Stimulated activated CD8-positive, alpha-beta memory T cell treated with anti-CD3 and anti-CD28 coated beads, Interleukin-12 subunit alpha, Interleukin-12 subunit beta, amount 100 ng/mL, for 24 hours (primary cell): ENCODE data around the gene DBNDD1.
"Not testable (repeated sequence)": the region's sequence is repeated elsewhere in the genome, so short reads cannot be mapped to it uniquely, and the experiment has no call there.

Experiments used
- DNase-seq: peaks from one replicate; pipeline ENCODE4 v3.0.0-alpha.2; 2020; ENCODE audit errors: extremely low read depth

DBNDD1 gene

GRCh38 chr16:90011508-90011819 lies 7.8 kb downstream of the DBNDD1 start:
- no peak for DNase-seq

DNA sequence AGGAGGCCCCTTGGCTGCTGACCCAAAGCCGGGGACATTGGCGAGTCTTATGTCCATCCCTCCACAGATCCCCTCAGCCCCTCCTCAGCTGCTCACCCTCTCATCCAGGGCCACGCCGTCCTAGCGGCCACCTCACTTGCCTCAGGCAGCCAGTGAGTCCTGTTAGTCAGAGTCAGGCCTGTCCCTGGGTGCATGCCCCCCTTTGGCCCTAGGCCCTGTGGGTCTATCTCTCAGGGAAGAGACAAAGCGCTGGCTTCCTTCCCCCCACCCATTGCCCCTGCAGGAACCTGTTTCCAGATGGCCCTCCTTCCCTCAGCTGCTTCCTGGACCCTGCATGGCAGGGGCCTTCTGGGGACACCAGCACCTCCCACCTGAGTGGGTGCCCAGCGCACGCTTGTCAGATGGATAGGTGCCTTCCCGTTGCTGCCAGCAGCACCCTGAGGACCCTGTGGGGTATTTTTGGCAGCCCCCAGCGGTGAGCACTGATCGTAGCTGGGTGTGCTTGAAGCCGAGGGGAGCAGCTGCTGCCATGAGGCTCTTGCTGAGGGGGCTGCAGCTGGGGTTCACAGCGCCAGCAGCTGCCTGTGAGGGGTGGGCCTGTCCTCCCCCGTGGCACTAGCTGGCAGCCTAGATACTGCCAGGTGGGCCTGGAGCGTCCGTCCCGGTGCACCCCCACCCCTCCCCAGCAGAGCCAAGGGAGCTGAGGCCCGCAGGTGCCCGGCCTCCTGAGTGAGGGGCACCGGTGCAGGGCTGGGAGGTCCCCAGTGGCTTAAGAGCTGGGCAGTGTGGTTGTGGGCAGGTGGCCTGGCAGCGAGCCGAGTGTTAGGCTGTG lies 8.4 kb downstream of the DBNDD1 start:
- no peak for DNase-seq

- DNase-seq: no peak
Measured at GRCh38 chr16:90009172-90009899, 9.9 kb downstream of the DBNDD1 start.

DNA sequence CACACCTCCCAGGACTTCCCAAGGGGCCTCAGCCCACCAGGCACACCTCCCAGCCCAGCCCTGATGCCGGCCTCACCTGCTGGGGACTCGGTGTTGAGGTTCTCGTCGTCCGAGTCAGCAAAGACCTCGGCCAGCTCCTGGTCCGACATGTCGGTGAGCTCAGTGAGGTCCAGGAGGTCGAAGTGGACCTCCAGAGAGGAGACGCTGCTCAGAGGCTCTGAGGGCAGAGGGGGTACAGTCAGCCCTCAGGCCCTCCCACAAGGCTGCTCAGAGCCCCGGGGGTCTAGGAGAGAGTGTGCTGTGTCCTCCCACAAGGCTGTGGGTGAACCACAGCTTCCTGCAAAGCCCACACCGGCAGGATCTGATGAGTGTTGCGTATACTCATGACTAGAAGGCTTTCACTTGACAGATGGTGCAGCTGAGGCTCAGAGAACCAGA lies 10.5 kb downstream of the DBNDD1 start:
- peak; percentile 21 for DNase-seq

DNA sequence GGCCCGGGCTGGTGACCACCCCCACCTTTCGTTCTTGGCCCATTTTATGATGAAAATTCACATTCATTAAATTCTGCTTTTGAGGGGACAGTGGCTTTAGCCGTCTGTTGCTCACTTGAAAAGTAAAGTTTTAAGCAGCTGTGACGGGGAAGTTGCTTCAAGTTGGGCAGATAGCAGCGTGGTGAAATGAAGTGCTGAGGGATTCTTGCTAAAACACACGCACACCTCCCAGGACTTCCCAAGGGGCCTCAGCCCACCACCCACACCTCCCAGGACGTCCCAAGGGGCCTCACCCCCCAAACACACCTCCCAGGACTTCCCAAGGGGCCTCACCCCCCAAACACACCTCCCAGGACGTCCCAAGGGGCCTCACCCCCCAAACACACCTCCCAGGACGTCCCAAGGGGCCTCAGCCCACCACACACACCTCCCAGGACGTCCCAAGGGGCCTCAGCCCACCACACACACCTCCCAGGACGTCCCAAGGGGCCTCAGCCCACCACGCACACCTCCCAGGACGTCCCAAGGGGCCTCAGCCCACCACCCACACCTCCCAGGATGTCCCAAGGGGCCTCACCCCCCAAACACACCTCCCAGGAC lies 11.5 kb downstream of the DBNDD1 start:
- not testable (repeated sequence) for DNase-seq

DNA sequence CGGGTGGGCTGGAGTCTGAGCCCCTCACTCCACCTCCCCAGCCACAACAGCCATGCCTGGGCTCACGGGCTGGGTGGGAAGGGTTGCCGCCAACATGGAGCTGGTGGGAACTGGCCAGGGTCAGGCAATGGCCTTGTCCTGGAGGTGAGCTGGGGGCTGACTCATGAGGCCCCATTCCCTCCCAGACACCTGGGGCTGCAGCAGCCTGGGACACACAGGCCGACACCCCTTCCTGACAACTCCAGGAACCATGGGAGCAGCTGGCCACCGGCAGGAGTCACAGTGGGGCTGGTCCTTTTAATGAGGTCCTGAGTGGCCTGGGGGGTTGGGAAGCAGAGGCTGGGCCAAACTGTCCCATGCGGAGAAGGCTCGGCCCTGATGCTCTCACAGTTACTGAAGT lies 12.2 kb downstream of the DBNDD1 start:
- DNase-seq: no peak

GRCh38 chr16:90005956-90006663 lies 13.1 kb downstream of the DBNDD1 start:
- no peak for DNase-seq

- DNase-seq: no peak
Measured at GRCh38 chr16:90004577-90004976, 14.7 kb downstream of the DBNDD1 start.

- DNase-seq: no peak
Measured at GRCh38 chr16:90002759-90003158, 16.5 kb downstream of the DBNDD1 start.

DNA sequence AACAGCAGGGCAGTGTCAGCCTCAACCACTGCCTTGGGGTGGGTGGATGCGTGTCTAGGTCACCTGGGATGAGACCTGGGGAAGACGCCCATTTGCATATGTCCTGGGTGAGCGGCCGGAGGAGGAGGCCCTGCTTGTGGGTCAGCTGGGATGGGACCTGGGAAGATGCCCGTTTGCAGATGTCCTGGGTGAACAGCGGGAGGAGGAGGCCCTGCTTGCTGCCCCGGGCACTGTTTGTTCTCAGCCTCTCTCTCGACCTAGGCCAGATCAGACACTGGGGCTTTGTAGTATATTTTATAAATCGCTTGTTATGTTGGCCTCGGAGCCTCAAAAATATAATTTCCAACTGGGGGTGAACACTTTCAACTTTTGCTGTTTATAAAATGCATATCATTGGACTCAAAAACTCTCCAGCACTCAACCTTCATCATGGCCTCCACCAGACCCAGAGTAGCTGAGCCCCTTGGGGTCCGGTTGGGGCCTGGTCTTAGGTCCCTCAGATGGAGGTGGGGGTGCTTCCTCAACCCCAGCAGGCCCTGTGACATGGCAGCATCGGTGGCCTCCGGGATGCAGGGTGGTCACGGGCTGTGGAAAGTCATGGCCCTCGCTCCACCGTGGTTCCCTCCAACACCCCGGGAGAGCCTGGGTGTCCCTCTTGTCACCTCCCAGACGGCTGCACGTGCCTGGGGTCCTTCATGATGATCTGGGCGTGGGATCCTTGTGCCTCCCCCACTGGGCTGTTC lies 17.3 kb downstream of the DBNDD1 start:
- DNase-seq: no peak

- no peak for DNase-seq
Measured at GRCh38 chr16:90000733-90001427, 18.4 kb downstream of the DBNDD1 start.

DNA sequence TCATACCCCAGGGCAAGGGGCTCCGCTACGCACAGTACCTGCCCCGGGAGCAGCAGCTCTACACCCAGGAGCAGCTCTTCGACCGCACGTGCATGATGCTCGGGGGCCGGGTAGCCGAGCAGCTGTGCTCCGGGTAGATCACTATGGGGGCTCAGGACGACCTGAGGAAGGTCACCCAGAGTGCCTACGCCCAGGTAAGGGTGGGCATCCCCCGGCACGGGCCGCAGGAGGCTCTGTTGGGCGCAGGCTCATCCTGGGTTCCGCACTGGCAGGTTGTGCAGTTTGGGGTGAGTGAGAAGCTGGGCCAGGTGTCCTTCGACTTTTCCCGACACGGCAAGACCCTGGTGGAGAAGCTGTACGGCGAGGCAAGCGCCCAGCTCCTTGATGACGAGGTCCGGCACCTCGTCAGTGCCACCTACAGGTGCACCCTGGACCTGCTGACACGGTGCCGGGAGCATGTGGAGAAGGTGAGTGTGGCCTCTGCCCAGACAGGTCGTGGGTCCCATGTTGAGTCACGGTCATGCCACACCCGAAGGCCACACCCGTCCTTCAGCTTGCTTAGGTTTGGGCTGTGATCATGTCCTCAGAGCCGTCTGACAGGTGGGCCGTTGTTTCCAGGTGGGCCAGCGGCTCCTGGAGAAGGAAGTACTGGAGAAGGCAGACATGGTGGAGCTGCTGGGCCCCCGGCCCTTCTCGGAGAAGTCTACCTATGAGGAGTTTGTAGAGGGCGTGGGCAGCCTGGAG lies 19.3 kb downstream of the DBNDD1 start:
- DNase-seq: no peak

- no peak for DNase-seq
Measured at GRCh38 chr16:89996178-89996489, 23.1 kb downstream of the DBNDD1 start.

- not testable (repeated sequence) for DNase-seq
Measured at GRCh38 chr16:89995475-89996177, 23.6 kb downstream of the DBNDD1 start.

- DNase-seq: not testable (repeated sequence)
Measured at GRCh38 chr16:89994721-89995474, 24.4 kb downstream of the DBNDD1 start.

DNA sequence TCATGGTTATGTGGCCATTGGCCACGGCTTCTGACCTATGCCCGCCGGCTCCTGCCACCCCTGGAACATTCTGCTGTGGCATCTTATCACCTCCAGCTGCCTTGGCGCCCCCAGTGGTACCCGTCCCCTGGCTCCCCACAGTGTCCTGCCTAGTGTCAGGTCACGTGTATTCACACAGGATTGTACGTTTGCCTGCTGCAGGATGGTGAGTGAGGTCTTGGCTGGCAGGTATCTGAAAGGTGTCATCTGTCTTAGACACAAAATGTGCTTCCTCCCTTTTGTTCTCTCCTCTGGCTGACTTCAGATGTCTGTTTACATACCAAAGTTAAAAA lies 24.9 kb downstream of the DBNDD1 start:
- DNase-seq: no peak

GRCh38 chr16:89993971-89994370 lies 25.3 kb downstream of the DBNDD1 start:
- DNase-seq: no peak

- no peak for DNase-seq
Measured at GRCh38 chr16:89993377-89993776, 25.9 kb downstream of the DBNDD1 start.

DNA sequence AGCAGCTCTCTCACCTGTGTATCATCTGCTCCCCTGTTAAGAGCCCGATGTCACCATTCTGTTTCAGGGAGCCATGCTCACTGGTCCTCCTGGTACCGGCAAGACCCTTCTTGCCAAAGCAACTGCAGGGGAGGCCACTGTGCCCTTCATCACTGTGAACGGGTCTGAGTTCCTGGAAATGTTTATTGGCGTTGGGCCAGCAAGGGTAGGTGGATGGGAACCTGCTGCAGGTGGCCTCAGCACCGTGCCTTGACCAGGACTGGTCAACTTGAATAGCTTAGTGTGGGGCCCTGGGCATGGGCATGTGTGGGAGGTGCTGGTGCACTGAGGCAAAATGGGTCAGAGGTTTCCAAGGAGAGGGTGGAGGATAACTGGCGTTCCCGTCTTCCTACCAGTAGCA lies 28.5 kb downstream of the DBNDD1 start:
- DNase-seq: no peak
